ENCODE data around the gene GALNT6. TPM values are rescaled to one million over a fixed set of nuclear protein-coding genes. Genes with fewer than 3 reads are reported as not detected.

Gene GALNT6
- total and polyA plus RNA-seq, 9 of the 15 experiments (the other 6 are each of a cell fraction or from before 2014, with no cell fraction given), result 1.5 to 8.6 (median 5.1) TPM

GRCh38 chr12:51368640-51369517 lies 22.3 kb downstream of the GALNT6 start (continued):
- peak; percentile 79 for TF ChIP-seq CCNT2 (IDR thresholded peaks at IDR 0.05; ENCODE audit: borderline replicate concordance, extremely low read depth, insufficient read length, low read depth, low read length)
- TF ChIP-seq AFF1 (IDR thresholded peaks at IDR 0.05; ENCODE audit: low read depth in 1 of 2, partially characterized antibody in 2 of 2), result peak in 1 of 2 experiments; percentile 82
- TF ChIP-seq MCM7 (IDR thresholded peaks at IDR 0.05), result no peak
- TF ChIP-seq ZNF24 (IDR thresholded peaks at IDR 0.05), result no peak; the same call in 1 of the 2 replicates
- TF ChIP-seq RCOR1 (IDR thresholded peaks at IDR 0.05; ENCODE audit: borderline replicate concordance in 1 of 2, low read depth in 2 of 2, low read length in 2 of 2), result peak; percentile 28 to 84; a peak in 2 of 4 replicates
- TF ChIP-seq ZNF311 (CRISPR knock-in tag; IDR thresholded peaks at IDR 0.05), result peak; percentile 48; the same call in 1 of the 2 replicates
- TF ChIP-seq HCFC1 (IDR thresholded peaks at IDR 0.05; ENCODE audit: low read depth, low read length), result no peak
- peak; percentile 95 to 97 for TF ChIP-seq TRIM24 (IDR thresholded peaks at IDR 0.05)
- no peak for TF ChIP-seq ZNF232 (CRISPR knock-in tag; IDR thresholded peaks at IDR 0.05)
- TF ChIP-seq HES1 (IDR thresholded peaks at IDR 0.05; ENCODE audit: low read depth), result peak; percentile 81
- peak; percentile 79 for TF ChIP-seq HDAC3 (IDR thresholded peaks at IDR 0.05; ENCODE audit: borderline replicate concordance, partially characterized antibody)
- peak; percentile 91 for TF ChIP-seq GABPA (tag; conservative IDR thresholded peaks at IDR 0.05; ENCODE audit: low read depth)
- no peak for TF ChIP-seq ZNF77 (CRISPR knock-in tag; IDR thresholded peaks at IDR 0.05)
- TF ChIP-seq MAX (CRISPR knock-in tag; IDR thresholded peaks at IDR 0.05), result peak; percentile 59; the same call in 1 of the 2 replicates
- peak; percentile 60; the same call in 1 of the 2 replicates for TF ChIP-seq RNF2 (IDR thresholded peaks at IDR 0.05)
- TF ChIP-seq PML (IDR thresholded peaks at IDR 0.05; ENCODE audit: low read length), result peak; percentile 94
- peak; percentile 80; the same call in 1 of the 2 replicates for TF ChIP-seq CTBP1 (IDR thresholded peaks at IDR 0.05; ENCODE audit: borderline replicate concordance)
- TF ChIP-seq ZBTB11 (CRISPR knock-in tag; IDR thresholded peaks at IDR 0.05), result peak in 2 of 3 experiments; percentile 27 to 71; a peak in 2 of 6 replicates
- TF ChIP-seq MTA2 (IDR thresholded peaks at IDR 0.05; ENCODE audit: low read depth), result peak; percentile 94
